Fibroblast of the conjunctiva (primary cell): ENCODE results near the gene PLCXD3.
"Not testable (repeated sequence)": the region's sequence is repeated elsewhere in the genome, so short reads cannot be mapped to it uniquely, and the experiment has no call there.

ENCODE experiments used
- DNase-seq: peaks from one replicate; pipeline ENCODE4 v3.0.0-alpha.2; 2010; ENCODE audit warnings: low read depth

The PLCXD3 gene

GRCh38 chr5:41346609-41347008, 163.8 kb downstream of the PLCXD3 start:
- DNase-seq, result no peak

- DNase-seq, result no peak
These were observed 165.1 kb downstream of the PLCXD3 start for GRCh38 chr5:41345295-41345694.

- no peak for DNase-seq
These were observed 171.1 kb downstream of the PLCXD3 start for GRCh38 chr5:41339339-41339738.

- DNase-seq, result no peak
These were observed 172.2 kb downstream of the PLCXD3 start for GRCh38 chr5:41338136-41338675.

DNA sequence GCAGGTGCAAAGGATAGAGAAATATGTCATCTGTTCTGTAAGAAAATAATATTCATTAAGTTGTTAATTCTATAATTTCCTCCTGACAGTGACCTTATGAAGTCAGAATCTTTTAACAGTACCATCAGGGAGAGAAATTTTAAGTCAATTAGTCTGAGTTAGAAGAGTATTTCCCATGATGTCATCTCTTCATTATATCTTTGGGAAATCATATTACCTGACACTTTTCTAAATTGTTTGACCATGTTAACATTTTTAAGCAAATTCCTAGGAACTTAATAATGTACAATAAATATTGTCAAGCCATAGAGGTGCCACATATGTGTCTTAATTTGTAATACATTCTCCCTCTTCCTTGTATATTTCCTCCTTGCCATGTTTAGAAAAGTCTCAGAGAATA, 172.7 kb downstream of the PLCXD3 start:
- no peak for DNase-seq

DNA sequence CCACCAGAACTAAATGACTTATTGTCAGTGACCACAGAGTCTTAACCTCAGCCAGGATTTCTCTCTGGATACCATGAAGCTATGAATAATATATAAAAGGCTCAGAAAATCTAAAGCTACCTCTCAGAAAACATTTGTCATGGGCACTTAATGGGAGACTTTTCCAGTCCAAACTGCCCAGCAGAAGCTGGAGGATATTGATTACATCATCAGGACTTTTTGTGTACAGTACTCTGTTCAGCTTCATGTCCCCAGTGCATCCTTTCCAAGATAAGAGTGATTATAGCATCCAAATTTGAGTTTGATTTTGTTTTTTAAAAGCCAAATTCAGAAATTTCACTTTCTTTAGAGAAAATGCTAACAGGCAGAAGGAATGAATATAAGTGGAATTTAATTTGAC, 173.2 kb downstream of the PLCXD3 start:
- DNase-seq, result no peak

DNA sequence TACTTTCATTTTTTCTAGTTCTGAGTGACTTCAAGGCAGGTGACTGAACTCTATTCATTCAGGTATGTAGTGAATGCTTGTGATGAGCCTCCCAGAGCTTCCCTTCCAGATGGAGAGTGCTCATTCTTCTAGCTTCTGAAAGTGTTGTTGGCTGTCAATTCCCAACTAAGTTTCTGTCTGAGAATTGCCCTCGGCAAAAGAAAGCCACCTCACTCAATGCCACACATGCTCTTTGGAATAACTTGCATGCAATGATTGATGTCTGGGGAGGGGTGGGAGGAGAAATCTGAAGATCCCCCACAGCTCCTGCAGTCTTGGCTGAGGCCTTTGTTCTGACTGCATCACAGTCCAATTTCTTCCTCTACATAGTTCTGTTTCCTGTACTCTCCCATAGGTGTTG, 173.9 kb downstream of the PLCXD3 start:
- no peak for DNase-seq

GRCh38 chr5:41335596-41336181, 174.7 kb downstream of the PLCXD3 start:
- no peak for DNase-seq

GRCh38 chr5:41334758-41335157, 175.6 kb downstream of the PLCXD3 start:
- DNase-seq, result no peak

- DNase-seq, result no peak
These were observed 176.2 kb downstream of the PLCXD3 start for GRCh38 chr5:41334221-41334620.

DNA sequence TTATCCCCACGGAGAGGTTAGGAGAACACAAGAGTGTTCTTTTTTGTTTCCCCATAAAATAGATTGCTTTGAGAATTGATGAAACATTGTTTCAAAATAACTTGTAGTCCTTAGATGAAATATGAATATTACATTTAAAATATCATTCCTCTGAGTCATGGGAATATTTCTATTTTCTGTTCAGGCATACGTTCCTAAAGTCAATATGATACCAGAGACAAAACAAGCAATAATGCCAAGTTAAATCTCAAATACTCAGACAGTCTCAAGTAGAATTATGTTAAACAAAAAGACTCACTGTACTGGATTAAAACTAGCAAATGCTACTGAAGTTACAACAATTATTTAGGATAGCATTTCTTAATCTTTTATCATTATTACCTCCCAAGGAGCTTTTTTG, 185.3 kb downstream of the PLCXD3 start:
- no peak for DNase-seq

DNA sequence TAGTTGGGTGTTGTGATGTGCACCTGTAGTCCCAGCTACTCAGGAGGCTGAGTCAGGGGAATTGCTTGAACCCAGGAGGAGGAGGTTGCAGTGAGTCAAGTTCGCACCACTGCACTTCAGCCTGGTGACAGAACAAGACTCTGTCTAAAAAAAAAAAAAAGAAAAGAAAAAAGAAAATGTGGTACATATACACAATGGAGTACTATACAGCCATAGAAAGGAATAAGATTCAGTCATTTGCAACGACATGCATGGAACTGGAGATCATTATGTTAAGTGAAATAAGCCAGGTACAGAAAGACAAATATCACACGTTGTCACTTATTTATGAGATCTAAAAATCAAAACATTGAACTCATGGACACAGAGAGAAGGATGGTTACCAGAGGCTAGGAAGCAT, 187.6 kb downstream of the PLCXD3 start:
- DNase-seq, result not testable (repeated sequence)

DNA sequence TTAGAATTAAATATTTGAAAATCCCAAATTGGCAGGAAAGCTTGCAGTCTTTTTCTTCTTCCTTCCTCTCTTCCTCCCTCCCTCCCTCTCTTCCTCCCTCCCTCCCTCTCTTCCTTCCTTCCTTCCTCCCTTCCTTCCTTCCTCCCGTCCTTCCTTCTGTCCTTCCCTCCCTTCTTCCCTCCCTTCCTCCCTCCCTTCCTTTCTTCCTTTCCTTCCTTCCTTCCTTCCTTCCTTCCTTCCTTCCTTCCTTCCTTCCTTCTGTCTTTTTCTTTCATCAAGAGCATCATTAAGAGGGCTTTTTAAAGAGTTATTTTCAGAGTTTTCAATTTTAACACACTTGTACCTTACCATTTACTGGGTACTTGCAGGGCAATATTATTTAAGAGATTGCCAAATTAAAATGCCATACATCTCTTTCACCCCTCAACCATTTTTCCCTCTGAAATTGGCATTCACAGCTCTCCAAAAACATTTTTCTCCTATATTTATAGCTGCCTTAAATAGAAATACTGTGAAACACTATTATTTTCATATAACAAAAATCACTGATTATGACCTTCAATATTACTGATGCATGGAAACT, 197.8 kb downstream of the PLCXD3 start:
- DNase-seq, result no peak

- DNase-seq, result no peak
These were observed 198.3 kb downstream of the PLCXD3 start for GRCh38 chr5:41312066-41312465.

DNA sequence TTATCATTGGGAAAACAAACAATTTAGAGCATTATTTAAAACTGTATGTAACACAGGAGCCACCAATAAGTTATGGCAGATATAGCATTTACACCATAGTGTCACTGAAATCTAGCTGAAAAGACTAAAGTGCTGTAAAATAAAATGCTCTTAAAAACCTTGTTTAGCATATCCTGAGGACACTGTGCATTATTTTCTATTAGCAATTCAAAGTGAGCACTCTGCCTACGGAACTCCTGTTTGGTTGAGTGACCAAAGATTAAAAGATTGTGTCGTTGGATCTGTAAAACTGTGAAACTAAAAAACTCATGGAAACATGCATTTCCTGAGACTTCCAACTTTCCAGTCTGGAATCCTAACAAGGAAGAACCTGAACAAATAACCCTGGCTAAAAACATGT, 201.1 kb downstream of the PLCXD3 start:
- no peak for DNase-seq

DNA sequence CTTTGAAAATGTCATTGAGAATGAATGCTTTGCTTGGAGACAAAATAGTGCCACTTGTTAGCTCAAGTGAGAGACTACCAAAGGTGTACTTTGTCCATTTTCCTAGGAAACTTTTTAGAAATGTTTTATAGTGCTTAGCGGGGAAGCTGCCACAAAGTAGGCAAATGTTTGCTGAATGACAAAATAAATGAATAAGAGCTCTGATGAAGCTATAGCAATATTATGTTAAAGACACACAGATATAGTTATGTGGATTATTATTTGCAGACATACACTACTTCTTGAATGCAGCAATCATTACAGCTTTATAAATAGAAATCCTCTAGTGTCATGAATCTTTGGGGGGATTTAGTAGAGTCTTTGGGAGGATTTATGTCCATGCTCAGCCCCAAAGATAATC, 204.4 kb downstream of the PLCXD3 start:
- DNase-seq, result no peak

DNA sequence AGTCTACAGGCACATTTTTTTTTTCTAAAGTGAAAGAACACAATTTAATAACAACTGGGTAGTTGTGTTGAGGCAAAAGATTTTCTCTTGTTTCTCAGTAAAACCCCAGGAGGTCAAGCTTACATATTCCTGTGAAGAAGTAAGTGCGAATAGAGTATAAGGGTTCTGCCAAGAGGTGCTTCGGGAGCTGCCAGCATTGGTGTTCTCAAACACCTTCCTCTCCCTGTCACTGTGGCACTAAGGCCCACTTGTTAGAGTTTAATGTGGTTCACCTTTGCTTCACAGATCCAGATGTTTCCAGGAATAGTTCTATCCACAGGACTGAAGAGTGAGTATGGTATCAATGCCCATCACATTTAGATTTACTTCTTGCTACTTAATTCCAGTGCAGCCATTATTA, 205.3 kb downstream of the PLCXD3 start:
- no peak for DNase-seq

DNA sequence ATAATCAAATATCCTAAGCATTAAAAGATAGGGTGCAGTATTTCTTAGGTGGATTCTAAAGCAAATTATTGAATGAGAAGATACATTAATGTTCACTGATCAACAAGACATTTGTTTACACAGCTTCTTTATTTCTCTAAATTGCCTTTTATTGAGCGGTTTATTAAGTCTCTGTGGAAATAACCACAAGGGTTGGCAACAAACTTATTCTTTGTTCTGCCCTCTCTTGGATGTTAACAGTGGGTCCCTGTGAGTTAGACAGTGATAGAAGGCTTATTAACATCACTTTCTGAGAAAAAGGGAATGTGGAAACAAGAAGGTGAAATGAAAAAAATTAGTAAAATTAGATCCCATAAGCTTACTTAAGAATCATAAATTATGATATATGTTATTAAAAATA, 214.3 kb downstream of the PLCXD3 start:
- DNase-seq, result no peak

DNA sequence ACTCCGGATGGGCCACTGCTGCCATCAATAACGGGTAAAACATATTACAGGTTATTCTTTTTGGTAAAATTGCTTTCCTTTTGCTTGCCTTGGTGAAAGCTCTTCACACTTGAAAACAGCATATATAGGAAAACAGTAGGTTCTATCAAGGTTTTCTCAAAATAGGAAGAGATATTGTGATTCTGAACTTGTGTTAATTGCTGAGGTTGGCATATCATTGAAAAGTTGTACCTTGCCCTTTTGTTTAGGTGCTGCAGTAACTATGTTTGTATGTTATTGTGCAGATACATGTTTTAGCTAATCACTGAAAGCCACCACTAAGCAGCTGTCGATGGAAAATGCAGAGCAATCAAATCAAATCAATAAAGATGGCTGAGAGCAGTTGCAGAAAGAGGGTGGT, 219.1 kb downstream of the PLCXD3 start:
- no peak for DNase-seq

DNA sequence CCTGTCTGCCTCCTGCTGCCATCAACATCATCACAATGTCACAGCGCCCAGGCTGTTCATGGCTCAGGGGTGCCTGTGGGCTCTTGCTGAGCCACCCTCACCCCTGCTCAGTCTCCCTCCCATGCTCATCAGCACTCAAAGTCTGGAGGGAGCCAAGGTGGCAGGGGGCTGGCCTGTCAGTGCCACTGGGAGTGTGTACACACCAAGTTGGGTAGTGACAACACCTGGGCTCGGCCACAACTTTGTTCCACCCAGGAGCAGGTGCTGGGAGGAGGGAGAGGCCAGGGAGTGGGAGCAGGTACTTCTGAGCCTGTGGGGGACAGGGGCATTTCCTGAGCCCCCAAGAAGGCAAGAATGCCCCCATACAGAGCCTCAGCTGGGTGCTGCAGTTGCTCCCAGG, 219.6 kb downstream of the PLCXD3 start:
- DNase-seq, result no peak

DNA sequence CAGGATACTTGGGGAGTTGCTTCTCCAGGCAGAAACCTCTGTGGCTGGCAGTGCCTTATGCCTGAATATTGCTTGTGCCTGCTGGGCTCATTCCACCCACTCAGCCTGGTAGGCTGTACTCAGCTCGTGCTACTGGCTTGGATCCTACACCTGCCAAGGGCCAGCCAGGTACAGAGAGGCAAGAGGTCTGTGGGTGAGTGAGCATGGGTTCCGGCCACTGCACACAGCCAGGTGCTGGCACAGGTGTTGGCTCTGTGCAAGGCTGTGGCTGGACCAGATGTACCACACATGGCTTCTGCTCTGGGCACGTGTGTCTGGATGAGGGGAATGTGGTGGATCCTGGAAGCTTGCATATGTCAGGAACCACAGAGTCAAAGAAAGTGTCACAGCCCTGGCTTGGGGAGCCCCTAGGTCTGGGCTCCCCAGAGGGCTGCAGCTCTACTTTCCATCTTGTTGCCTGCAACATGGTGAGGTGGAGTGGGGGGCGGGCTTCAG, 220.4 kb downstream of the PLCXD3 start:
- no peak for DNase-seq

GRCh38 chr5:41286696-41287095, 223.7 kb downstream of the PLCXD3 start:
- DNase-seq, result no peak

- no peak for DNase-seq
These were observed 224.2 kb downstream of the PLCXD3 start for GRCh38 chr5:41286165-41286564.

- no peak for DNase-seq
These were observed 225.5 kb downstream of the PLCXD3 start for GRCh38 chr5:41284938-41285337.
